HUDEP-2 (cell line): ENCODE measurements around the gene ATG7.
"Not testable (repeated sequence)": the region's sequence is repeated elsewhere in the genome, so short reads cannot be mapped to it uniquely, and the experiment has no call there.

Experiments used
- DNase-seq, 76 experiments: peaks; one replicate each; lab custom pipeline; 2025; ENCODE audit not compliant: unreplicated experiment in 76 of 76; lab: John Stamatoyannopoulos, UW

The ATG7 gene

GRCh38 chr3:11563159-11563864, 291.1 kb downstream of the ATG7 start:
- DNase-seq: no peak

GRCh38 chr3:11563865-11564185, 291.6 kb downstream of the ATG7 start:
- DNase-seq: no peak

- DNase-seq: no peak
These were observed 292.4 kb downstream of the ATG7 start for GRCh38 chr3:11564577-11565001.

GRCh38 chr3:11565072-11565471, 292.9 kb downstream of the ATG7 start:
- no peak for DNase-seq

GRCh38 chr3:11565492-11565891, 293.3 kb downstream of the ATG7 start:
- DNase-seq: no peak

- no peak for DNase-seq
These were observed 293.7 kb downstream of the ATG7 start for GRCh38 chr3:11565932-11566331.

GRCh38 chr3:11566478-11566877, 294.3 kb downstream of the ATG7 start:
- no peak for DNase-seq

- DNase-seq: no peak
These were observed 294.7 kb downstream of the ATG7 start for GRCh38 chr3:11566916-11567315.

- DNase-seq: no peak
These were observed 295.6 kb downstream of the ATG7 start for GRCh38 chr3:11567516-11568467.

GRCh38 chr3:11568503-11569155, 296.4 kb downstream of the ATG7 start:
- no peak for DNase-seq

- DNase-seq: no peak
These were observed 297.1 kb downstream of the ATG7 start for GRCh38 chr3:11569156-11569741.

GRCh38 chr3:11570251-11570650, 298.1 kb downstream of the ATG7 start:
- DNase-seq: no peak

- no peak for DNase-seq
These were observed 298.7 kb downstream of the ATG7 start for GRCh38 chr3:11570789-11571495.

GRCh38 chr3:11572660-11573059, 300.5 kb downstream of the ATG7 start:
- DNase-seq: not testable (repeated sequence)

- DNase-seq: no peak
These were observed 302.9 kb downstream of the ATG7 start for GRCh38 chr3:11574981-11575669.

- no peak for DNase-seq
These were observed 303.5 kb downstream of the ATG7 start for GRCh38 chr3:11575677-11576076.

GRCh38 chr3:11576453-11576852, 304.3 kb downstream of the ATG7 start:
- no peak for DNase-seq

- no peak for DNase-seq
These were observed 306.0 kb downstream of the ATG7 start for GRCh38 chr3:11578169-11578568.

- no peak for DNase-seq
These were observed 308.4 kb downstream of the ATG7 start for GRCh38 chr3:11580645-11581044.
